Kidney capillary endothelial cell (primary cell): Measurements from ENCODE around the gene AK2.
"Not testable (repeated sequence)": the region's sequence is repeated elsewhere in the genome, so short reads cannot be mapped to it uniquely, and the experiment has no call there.

ENCODE experiments used
- DNase-seq: peaks from one replicate; pipeline ENCODE4 v3.0.0-alpha.2; 2018; ENCODE audit warnings: low spot score

Gene AK2

DNA sequence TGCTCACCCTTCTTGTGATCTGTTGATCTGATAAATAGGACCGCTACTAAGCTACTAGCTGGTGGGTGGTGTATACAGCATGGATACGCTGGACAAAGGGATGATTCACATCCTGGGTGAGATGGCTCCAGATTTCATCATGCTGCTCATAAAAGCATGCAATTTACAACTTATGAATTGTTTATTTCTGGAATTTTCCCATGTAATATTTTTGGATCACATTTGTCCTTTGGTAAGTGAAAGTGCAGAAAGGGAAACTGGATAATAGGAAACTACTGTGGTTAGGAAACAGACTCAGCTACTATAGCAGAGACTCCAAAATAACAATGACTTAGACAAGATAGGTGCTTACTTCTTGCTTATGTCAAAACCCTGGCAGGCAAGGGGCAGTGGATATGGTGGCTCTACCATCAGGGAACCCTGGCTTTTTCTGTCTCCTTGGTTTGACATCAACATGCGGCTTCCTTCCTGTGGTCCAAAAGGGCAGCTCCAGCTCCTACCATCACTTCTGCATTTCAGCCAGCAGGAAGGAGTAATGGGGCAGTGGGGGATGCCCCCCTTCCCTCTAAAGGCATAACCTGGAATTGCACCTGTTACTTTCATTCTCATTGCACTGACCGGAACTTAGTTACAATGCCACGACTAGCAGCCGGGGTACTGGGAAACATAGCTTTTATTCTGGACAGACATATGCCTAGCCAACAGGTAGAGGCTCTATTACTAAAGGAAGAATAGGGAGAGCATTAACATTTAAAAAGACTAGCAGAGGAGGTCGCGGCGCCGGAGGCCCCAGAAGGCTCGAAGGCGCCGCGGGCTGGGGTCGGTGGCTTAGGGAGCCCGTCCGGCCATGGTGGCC lies 13.8 kb upstream of the AK2 start:
- no peak for DNase-seq

GRCh38 chr1:33049371-33049770 lies 12.7 kb upstream of the AK2 start:
- DNase-seq = no peak

- DNase-seq = no peak
Measured at GRCh38 chr1:33048426-33048825, 11.7 kb upstream of the AK2 start.

DNA sequence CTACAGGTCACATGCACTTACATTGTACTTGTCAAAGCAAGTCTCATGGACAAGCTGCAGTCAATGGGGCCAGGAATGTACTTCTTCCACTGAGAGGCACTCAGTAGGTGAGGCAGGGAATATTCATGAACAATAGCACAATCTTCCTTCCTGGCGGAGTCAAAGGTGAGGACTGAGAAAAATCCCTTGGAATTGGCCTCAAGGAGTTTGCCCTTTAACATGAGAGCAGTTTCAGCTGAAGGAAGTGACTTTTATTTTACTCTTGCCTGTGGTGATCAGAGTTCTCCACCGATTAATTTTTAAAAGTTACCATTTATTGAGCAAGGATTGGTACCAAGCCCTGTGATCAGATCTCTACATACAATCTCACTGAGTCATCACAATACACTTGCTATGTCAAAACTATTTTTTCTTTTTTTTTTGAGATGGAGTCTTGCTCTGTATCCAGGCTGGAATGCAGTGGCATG lies 11.2 kb upstream of the AK2 start:
- no peak for DNase-seq

DNA sequence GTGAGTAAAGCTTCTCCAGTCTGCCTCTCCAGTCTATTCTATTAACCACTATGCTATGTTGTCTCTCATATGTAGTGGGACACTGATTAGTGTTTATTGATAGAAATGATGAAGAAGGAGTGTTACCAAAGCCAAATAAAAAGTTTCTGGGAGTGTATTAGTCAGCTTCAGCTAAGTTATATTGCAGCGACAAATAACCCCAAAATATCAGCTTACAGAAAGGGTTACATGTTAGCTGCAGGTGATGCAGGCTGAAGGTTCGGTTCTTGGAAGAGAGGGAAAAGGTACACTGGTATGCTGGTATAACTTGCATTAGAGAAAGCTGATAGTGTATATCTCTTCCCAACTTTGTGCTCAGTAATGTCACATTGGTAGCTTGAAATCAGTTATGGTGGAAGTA lies 10.6 kb upstream of the AK2 start:
- DNase-seq = no peak

DNA sequence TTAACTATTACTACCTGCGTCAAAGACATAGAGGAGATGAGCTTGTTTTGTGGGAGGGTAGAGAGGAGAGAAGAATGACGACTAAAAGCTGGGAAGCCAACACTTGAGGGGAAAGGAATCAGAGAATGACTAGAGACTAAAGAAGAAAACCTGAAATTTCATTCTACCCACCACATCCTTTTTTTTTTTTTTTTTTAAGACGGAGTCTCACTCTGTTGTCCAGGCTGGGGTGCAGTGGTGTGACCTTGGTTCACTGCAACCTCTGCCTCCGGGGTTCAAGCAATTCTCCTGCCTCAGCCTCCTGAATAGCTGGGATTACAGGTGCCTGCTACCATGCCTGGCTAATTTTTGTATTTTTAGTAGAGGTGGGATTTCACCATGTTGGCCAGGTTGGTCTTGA lies 9.6 kb upstream of the AK2 start:
- DNase-seq = not testable (repeated sequence)

GRCh38 chr1:33045814-33046213 lies 9.1 kb upstream of the AK2 start:
- DNase-seq = no peak

- no peak for DNase-seq
Measured at GRCh38 chr1:33045246-33045645, 8.6 kb upstream of the AK2 start.

- DNase-seq = no peak
Measured at GRCh38 chr1:33043267-33044092, 6.8 kb upstream of the AK2 start.

DNA sequence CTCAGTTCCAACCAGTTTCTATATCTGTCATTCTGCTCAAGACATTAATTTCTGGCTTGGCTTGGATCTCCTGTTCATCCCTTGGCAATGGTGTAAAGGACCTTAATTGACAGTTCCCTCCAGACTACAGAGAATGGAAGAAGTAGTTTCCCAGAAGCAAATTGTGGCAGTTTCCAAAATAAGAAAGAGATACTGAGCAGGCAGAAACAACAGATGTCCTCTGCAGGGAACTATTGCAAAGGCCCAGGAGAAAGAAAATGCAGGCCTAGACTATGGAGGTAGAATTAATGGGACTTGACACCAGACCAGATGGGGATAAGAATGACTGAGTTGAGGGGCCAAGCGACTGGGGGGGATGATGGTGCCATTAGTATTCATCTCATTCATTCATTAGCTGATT lies 6.1 kb upstream of the AK2 start:
- DNase-seq = no peak

- no peak for DNase-seq
Measured at GRCh38 chr1:33041026-33041425, 4.3 kb upstream of the AK2 start.

- DNase-seq = no peak
Measured at GRCh38 chr1:33039840-33040239, 3.2 kb upstream of the AK2 start.

- DNase-seq = peak; percentile 7
Measured at GRCh38 chr1:33036051-33036525, 595 bp downstream of the AK2 start.

- no peak for DNase-seq
Measured at GRCh38 chr1:33032126-33032869, 4.4 kb downstream of the AK2 start.

- DNase-seq = no peak
Measured at GRCh38 chr1:33031506-33031905, 5.2 kb downstream of the AK2 start.

DNA sequence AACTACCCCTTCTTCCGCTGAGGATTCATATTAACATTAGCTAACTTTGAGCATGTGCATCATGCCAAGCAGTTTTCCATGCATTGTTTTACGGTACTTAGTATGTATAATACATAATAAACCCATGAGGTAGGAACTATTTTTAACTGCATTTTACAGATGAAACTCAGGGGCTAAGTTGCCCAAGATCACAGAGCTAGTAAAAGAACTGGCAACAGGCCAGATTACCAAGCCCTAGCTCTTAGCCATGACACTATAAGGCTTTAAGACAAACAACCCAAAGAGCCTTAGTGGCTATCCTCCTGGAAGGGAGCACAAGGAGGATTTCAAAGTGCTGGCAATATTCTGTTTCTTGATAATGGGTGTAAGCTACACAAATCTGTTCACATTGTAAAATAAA lies 6.1 kb downstream of the AK2 start:
- no peak for DNase-seq

DNA sequence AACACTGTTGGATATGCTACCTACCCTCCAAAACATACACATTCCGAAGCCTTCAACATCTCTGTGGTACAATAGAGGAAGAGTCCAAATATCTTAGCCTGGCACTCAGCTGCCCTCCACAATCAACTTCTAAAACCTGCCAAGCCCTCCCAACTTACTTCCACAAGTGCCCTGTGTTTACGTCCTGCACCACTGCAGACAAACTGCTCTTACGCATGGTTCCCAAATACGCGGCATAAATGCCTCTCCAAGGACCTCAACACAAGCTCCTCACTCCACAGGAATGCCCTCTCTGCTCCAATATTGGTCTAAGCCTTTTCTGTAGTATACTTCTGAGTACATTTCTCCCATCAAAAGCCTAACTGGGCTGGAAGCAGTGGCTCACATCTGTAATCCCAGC lies 6.8 kb downstream of the AK2 start:
- DNase-seq = no peak

DNA sequence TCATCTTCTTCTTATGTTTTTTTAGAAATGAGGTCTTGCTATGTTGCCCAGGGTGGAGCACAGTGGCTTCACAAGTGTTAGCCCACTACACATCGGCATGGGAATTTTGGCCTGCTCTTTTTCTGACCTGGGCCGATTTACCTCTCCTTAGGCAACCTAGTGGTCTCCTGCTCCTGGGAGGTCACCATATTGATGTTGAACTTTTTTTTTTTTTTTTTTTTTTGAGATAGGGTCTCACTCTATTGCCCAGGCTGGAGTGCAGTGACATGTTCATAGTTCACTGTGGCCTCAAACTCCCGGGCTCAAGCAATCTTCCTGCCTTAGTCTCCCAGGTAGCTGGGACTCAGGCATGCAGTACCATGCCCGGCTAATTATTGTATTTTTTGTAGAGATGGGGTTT lies 7.5 kb downstream of the AK2 start:
- no peak for DNase-seq

DNA sequence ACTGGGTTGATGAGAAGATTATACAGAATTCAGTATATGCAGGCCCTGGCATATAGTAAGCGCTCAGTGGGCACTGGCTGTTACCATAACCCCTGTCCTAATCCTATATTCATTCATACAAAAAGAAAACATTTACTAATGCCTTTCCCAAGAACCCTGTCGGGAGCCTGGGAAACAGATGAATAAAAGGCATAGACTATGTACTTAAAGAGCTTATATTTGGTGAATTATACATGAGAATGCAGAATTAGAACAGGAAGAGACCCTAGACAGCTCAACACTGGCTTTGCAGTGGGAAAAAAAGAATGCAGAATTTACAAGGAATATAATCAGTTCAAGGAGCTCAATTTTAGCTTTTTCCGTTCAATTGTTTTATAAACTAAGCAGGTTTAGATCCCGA lies 10.9 kb downstream of the AK2 start:
- DNase-seq = no peak

DNA sequence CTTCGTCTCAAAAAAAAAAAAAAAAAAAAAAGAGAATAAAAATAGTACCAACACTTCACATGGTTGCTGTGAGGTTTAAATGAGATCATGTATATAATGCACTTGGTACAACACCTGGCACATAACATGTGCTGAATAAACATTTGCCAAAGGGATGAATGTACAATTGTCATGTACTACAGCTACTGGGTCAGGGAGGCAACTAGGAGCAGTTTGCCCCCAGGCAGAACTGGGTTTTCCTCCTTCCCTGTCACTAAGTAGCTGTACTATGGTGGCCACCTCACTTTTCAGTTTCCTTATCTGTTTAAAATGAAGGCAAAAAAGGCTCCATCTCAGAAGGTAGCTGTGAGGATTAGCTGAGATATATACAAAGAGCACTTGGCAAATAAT lies 11.5 kb downstream of the AK2 start:
- no peak for DNase-seq

DNA sequence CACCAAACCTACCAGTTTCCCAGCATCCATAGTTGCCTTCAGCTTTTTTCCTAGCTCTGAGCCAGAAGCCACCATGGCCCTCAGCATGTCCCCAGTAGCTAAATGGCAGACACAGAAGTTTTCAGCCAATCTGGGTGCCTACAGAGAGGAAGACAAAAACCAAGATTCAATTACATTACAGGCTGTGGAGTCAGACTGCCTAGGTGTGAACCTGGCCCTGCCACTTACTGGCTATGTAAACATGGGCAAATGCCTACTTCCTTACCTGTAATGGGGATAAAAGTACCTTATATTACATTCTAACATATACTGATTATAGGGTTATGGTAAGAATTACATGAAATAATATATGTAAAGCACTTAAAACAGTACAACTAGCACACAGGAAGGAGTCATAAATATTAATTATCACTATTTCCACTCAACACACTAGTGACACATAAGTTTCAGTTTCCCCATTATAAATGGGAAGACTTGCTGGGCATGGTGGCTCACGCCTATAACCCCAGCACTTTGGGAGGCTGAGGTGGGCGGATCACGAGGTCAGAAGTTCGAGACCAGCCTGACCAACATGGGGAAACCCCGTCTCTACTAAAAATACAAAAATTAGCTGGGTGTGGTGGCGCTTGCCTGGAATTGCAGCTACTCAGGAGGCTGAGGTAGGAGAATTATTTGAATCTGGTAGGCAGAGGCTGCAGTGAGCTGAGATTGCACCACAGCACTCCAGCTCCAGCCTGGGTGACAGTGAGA lies 12.1 kb downstream of the AK2 start:
- DNase-seq = not testable (repeated sequence)
